ENCODE data around the gene TEKT5. TPM values are rescaled to one million over a fixed set of nuclear protein-coding genes. Genes with fewer than 3 reads are reported as not detected.

The TEKT5 gene
- total and polyA plus RNA-seq, 8 donors: 0.28 to 22.8 (median 1.0) TPM; not detected in 2

- H3K27me3 ChIP-seq: peaks cover 0 to 18% (median 0%) of the 10 kb centered on the region in 3 donors
- H3K4me3 ChIP-seq: no peak overlapping the region
- WGBS, 5 donors: 88 to 98% (median 94%) methylated on average over 2 of the region's 2 CpGs
- intact Hi-C loops (cut with DNase I; ENCODE audit: low total_unique reads): no loop called here
- no peak overlapping the region for H3K27ac ChIP-seq
- no peak for DNase-seq
- TF ChIP-seq CTCF (IDR thresholded peaks at IDR 0.05) (no peak), EP300 (IDR thresholded peaks at IDR 0.05) (no peak), POLR2AphosphoS5 (IDR thresholded peaks at IDR 0.05) (no peak), POLR2A (IDR thresholded peaks at IDR 0.05) (no peak)
- H3K9me3 ChIP-seq: peaks cover 0 to 3% (median 0%) of the 10 kb centered on the region in 4 donors
- H3K4me1 ChIP-seq: no peaks in the 10 kb centered on the region
- H3K36me3 ChIP-seq: no peaks in the 10 kb centered on the region
Observed at GRCh38 chr16:10631886-10632285, 62.8 kb downstream of the TEKT5 start.

- H3K4me3 ChIP-seq: no peak overlapping the region
- TF ChIP-seq CTCF (IDR thresholded peaks at IDR 0.05) (no peak), POLR2AphosphoS5 (IDR thresholded peaks at IDR 0.05) (no peak), EP300 (IDR thresholded peaks at IDR 0.05) (no peak), POLR2A (IDR thresholded peaks at IDR 0.05) (no peak)
- H3K27me3 ChIP-seq: peaks cover 0 to 18% (median 0%) of the 10 kb centered on the region in 3 donors
- DNase-seq: no peak
- intact Hi-C loops (cut with DNase I; ENCODE audit: low total_unique reads): no loop called here
- no peaks in the 10 kb centered on the region for H3K36me3 ChIP-seq
- 54 to 81% (median 69%) methylated on average over 6 of the region's 6 CpGs for WGBS, 5 donors
- peaks cover 0 to 6% (median 0%) of the 10 kb centered on the region in 4 donors for H3K4me1 ChIP-seq
- H3K9me3 ChIP-seq: peaks cover 0 to under 1% (median 0%) of the 10 kb centered on the region in 4 donors
- H3K27ac ChIP-seq: no peak overlapping the region
Observed at GRCh38 chr16:10629592-10629963, 65.2 kb downstream of the TEKT5 start.

GRCh38 chr16:10625595-10626357, 69.0 kb downstream of the TEKT5 start:
- H3K9me3 ChIP-seq: no peaks in the 10 kb centered on the region
- no peak overlapping the region for H3K27ac ChIP-seq
- 73 to 80% (median 75%) methylated on average over 12 of the region's 12 CpGs for WGBS, 5 donors
- H3K4me1 ChIP-seq: peaks cover 0 to 6% (median 2%) of the 10 kb centered on the region in 4 donors
- no peaks in the 10 kb centered on the region for H3K27me3 ChIP-seq
- no peak for TF ChIP-seq POLR2AphosphoS5 (IDR thresholded peaks at IDR 0.05)
- TF ChIP-seq EP300 (IDR thresholded peaks at IDR 0.05): no peak
- TF ChIP-seq POLR2A (IDR thresholded peaks at IDR 0.05): no peak
- TF ChIP-seq CTCF (IDR thresholded peaks at IDR 0.05): no peak
- H3K36me3 ChIP-seq: no peaks in the 10 kb centered on the region
- DNase-seq: no peak
- no peak overlapping the region for H3K4me3 ChIP-seq
- intact Hi-C loops (cut with DNase I; ENCODE audit: low total_unique reads): no loop called here

- WGBS, 5 donors: 67 to 86% (median 79%) methylated on average over 6 of the region's 6 CpGs
Observed at GRCh38 chr16:10624527-10624926, 70.2 kb downstream of the TEKT5 start.

More at GRCh38 chr16:10624527-10624926, 70.2 kb downstream of the TEKT5 start:
- Histone ChIP-seq H3K27ac (no peak overlapping the region), H3K4me1 (peaks cover 4 to 10% (median 6%) of the 10 kb centered on the region in 4 donors), H3K9me3 (no peaks in the 10 kb centered on the region), H3K36me3 (no peaks in the 10 kb centered on the region), H3K27me3 (peaks cover 0 to 7% (median 0%) of the 10 kb centered on the region in 3 donors), H3K4me3 (no peak overlapping the region)
- no peak for TF ChIP-seq EP300 (IDR thresholded peaks at IDR 0.05)
- TF ChIP-seq CTCF (IDR thresholded peaks at IDR 0.05): no peak
- no peak for TF ChIP-seq POLR2AphosphoS5 (IDR thresholded peaks at IDR 0.05)
- TF ChIP-seq POLR2A (IDR thresholded peaks at IDR 0.05): no peak
- DNase-seq: no peak
- intact Hi-C loops (cut with DNase I; ENCODE audit: low total_unique reads): no loop called here

Data from stomach (tissue), 9 donors.